Sigmoid colon (tissue), 3 donors: ENCODE results near the gene MYLK4.

Experiments used
- CTCF ChIP-seq, 4 experiments: fragments of 450-650 bp in 3 of 4; fragments of 200-600 bp in 1 of 4; IDR thresholded peaks; one replicate each; pipeline ENCODE4 v1.5.1; 2016 to 2019; ENCODE audit warnings: antibody characterized with exemption in 4 of 4, mild to moderate bottlenecking in 3 of 4, moderate library complexity in 2 of 4
- POLR2A ChIP-seq, 2 donors: fragments of 450-650 bp; IDR thresholded peaks; one replicate each; pipeline ENCODE4 v1.6.1; 2016; ENCODE audit warnings: antibody characterized with exemption in 2 of 2, mild to moderate bottlenecking in 2 of 2, moderate library complexity in 2 of 2

- TF ChIP-seq POLR2A (IDR thresholded peaks at IDR 0.05): no peak
- TF ChIP-seq CTCF (IDR thresholded peaks at IDR 0.05): no peak
Measured at GRCh38 chr6:2693231-2693630, 57.5 kb downstream of the MYLK4 start.
